ENCODE measurements around the gene GMPR. TPM values are rescaled to one million over a fixed set of nuclear protein-coding genes. Genes with fewer than 3 reads are reported as not detected.

The GMPR gene
- total and polyA plus RNA-seq, 10 of the 15 experiments (the other 5 are each of a cell fraction or from before 2014, with no cell fraction given): 0.15 to 1.8 (median 0.49) TPM; not detected in 1

GRCh38 chr6:16223362-16223761 is 15.0 kb upstream of the GMPR start (continued):
- TF ChIP-seq EP300 (IDR thresholded peaks at IDR 0.05; ENCODE audit: borderline replicate concordance in 1 of 2, control insufficient read depth in 1 of 2, low read depth in 2 of 2, low read length in 2 of 2): no peak
- TF ChIP-seq MXI1 (IDR thresholded peaks at IDR 0.05; ENCODE audit: low read depth, low read length): no peak
- TF ChIP-seq ZNF384 (IDR thresholded peaks at IDR 0.05; ENCODE audit: borderline replicate concordance, low read depth, low read length): no peak
- TF ChIP-seq CEBPB (IDR thresholded peaks at IDR 0.05; ENCODE audit: borderline replicate concordance in 1 of 2, low read depth in 2 of 2, low read length in 2 of 2): no peak
- TF ChIP-seq ZNF217 (IDR thresholded peaks at IDR 0.05): no peak
- no peak for TF ChIP-seq FOXM1 (IDR thresholded peaks at IDR 0.05; ENCODE audit: low read depth, low read length)
- TF ChIP-seq, protein P1, sequence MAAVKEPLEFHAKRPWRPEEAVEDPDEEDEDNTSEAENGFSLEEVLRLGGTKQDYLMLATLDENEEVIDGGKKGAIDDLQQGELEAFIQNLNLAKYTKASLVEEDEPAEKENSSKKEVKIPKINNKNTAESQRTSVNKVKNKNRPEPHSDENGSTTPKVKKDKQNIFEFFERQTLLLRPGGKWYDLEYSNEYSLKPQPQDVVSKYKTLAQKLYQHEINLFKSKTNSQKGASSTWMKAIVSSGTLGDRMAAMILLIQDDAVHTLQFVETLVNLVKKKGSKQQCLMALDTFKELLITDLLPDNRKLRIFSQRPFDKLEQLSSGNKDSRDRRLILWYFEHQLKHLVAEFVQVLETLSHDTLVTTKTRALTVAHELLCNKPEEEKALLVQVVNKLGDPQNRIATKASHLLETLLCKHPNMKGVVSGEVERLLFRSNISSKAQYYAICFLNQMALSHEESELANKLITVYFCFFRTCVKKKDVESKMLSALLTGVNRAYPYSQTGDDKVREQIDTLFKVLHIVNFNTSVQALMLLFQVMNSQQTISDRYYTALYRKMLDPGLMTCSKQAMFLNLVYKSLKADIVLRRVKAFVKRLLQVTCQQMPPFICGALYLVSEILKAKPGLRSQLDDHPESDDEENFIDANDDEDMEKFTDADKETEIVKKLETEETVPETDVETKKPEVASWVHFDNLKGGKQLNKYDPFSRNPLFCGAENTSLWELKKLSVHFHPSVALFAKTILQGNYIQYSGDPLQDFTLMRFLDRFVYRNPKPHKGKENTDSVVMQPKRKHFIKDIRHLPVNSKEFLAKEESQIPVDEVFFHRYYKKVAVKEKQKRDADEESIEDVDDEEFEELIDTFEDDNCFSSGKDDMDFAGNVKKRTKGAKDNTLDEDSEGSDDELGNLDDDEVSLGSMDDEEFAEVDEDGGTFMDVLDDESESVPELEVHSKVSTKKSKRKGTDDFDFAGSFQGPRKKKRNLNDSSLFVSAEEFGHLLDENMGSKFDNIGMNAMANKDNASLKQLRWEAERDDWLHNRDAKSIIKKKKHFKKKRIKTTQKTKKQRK (IDR thresholded peaks at IDR 0.05; ENCODE audit: low read depth, low read length): no peak
- TF ChIP-seq, protein P2, sequence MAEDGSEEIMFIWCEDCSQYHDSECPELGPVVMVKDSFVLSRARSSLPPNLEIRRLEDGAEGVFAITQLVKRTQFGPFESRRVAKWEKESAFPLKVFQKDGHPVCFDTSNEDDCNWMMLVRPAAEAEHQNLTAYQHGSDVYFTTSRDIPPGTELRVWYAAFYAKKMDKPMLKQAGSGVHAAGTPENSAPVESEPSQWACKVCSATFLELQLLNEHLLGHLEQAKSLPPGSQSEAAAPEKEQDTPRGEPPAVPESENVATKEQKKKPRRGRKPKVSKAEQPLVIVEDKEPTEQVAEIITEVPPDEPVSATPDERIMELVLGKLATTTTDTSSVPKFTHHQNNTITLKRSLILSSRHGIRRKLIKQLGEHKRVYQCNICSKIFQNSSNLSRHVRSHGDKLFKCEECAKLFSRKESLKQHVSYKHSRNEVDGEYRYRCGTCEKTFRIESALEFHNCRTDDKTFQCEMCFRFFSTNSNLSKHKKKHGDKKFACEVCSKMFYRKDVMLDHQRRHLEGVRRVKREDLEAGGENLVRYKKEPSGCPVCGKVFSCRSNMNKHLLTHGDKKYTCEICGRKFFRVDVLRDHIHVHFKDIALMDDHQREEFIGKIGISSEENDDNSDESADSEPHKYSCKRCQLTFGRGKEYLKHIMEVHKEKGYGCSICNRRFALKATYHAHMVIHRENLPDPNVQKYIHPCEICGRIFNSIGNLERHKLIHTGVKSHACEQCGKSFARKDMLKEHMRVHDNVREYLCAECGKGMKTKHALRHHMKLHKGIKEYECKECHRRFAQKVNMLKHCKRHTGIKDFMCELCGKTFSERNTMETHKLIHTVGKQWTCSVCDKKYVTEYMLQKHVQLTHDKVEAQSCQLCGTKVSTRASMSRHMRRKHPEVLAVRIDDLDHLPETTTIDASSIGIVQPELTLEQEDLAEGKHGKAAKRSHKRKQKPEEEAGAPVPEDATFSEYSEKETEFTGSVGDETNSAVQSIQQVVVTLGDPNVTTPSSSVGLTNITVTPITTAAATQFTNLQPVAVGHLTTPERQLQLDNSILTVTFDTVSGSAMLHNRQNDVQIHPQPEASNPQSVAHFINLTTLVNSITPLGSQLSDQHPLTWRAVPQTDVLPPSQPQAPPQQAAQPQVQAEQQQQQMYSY (CRISPR knock-in tag; IDR thresholded peaks at IDR 0.05): no peak
